ENCODE measurements around the gene TBC1D16. TPM values are rescaled to one million over a fixed set of nuclear protein-coding genes. Genes with fewer than 3 reads are reported as not detected.

Gene TBC1D16
- total RNA-seq, 1 experiment from 2014 or later: 85.8 TPM

DNA sequence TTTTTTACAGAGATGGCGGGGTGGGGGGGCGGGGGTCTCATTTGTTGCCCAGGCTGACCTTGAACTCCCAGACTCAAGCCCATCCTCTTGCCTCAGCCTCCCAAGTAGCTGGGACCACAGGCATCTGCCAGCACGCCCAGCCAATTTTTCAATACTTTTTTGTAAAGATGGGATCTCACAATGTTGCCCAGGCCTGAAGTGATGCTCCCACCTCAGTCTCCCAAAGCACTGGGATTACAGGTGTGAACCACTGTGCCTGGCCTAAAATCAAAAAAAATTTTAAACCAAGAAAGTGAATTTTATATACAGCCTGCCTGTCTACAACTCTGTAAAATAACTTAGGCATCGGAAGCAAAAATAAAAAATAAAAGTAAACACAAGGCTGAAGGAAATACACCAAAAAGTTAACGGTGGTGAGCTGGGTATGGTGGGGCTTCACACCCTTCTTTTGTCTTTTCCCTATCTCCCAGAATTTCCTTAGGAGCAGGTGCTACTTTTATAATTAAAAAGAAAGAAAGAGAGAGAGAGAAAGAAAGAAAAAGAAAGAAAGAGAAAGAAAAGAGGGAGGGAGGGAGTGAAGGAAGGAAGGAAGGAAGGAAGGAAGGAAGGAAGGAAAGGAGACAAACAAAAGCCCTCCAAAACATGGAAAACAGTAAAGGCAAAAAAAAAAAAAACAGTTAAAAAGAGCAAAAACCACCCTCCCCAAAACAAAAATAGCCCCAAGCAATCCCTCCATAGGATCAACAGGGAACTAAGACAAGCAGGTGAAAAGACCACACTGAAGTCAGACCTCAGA lies 51.4 kb downstream of the TBC1D16 start:
- Histone ChIP-seq H3K23me2 (ENCODE audit: insufficient read length, low read depth, low read length, poor library complexity, severe bottlenecking) (no peaks in the 10 kb centered on the region), H4K5ac (ENCODE audit: insufficient read length, low read depth, low read length) (no peak overlapping the region), H3K4me2 (ENCODE audit: insufficient read depth, insufficient read length, low read length) (no peak overlapping the region), H3K9ac (ENCODE audit: extremely low read depth, insufficient read length, low read length) (no peak overlapping the region), H2BK120ac (ENCODE audit: low read depth, low read length, poor library complexity, severe bottlenecking) (no peak overlapping the region), H3K9me3 (ENCODE audit: control insufficient read depth, low read depth, low read length) (no peaks in the 10 kb centered on the region), H3K4me1 (ENCODE audit: insufficient read depth, low read length) (peaks cover 3% of the 10 kb centered on the region; the same call in 1 of the 2 replicates), H2BK20ac (ENCODE audit: low read depth, low read length, poor library complexity, severe bottlenecking) (no peak overlapping the region), H2AK5ac (ENCODE audit: insufficient read length, low read length) (no peak overlapping the region), H3K27me3 (ENCODE audit: insufficient read depth, low read length) (no peaks in the 10 kb centered on the region), H3K18ac (ENCODE audit: insufficient read length, low read depth, low read length) (no peak overlapping the region), H3K23ac (ENCODE audit: insufficient read length, low read depth, low read length) (no peak overlapping the region), H2BK5ac (ENCODE audit: insufficient read length, low read length) (no peak overlapping the region), H3K79me1 (ENCODE audit: insufficient read depth, low read depth, low read length, poor library complexity, severe bottlenecking) (peaks cover 9% of the 10 kb centered on the region), H4K91ac (ENCODE audit: insufficient read length, low read depth, low read length) (no peak overlapping the region), H4K20me1 (ENCODE audit: control insufficient read depth, insufficient read depth, insufficient read length) (no peaks in the 10 kb centered on the region), H3K79me2 (ENCODE audit: insufficient read depth, low read length) (peaks cover 2% of the 10 kb centered on the region; the same call in 1 of the 2 replicates), H2BK12ac (ENCODE audit: insufficient read length, low read depth, low read length) (no peak overlapping the region), H3K4ac (ENCODE audit: low read depth, low read length) (no peak overlapping the region), H3K56ac (ENCODE audit: insufficient read length, low read depth, low read length) (no peak overlapping the region), H4K8ac (replicated peaks; ENCODE audit: insufficient read length, low read depth, low read length) (no peak overlapping the region), H2AFZ (ENCODE audit: low read length) (no peak overlapping the region), H3K27ac (ENCODE audit: insufficient read length, low read depth, low read length) (no peak overlapping the region), H3K14ac (ENCODE audit: insufficient read depth, low read length) (no peak overlapping the region), H3T11ph (ENCODE audit: low read length) (no peak overlapping the region), H2BK15ac (ENCODE audit: low read depth, low read length) (no peak overlapping the region)
- H3K4me3 Mint-ChIP-seq: no peak overlapping the region
- no CpG with 5 or more reads among the region's 5 CpGs for WGBS (ENCODE audit: extremely low coverage, insufficient read length, low lambda C conversion rate)
- no peak for DNase-seq
- peaks cover 24 to 43% of the 10 kb centered on the region in 2 experiments for H3K4me1 Mint-ChIP-seq
- H3K27me3 Mint-ChIP-seq (ENCODE audit: low read depth): peaks cover 1% of the 10 kb centered on the region; the same call in 1 of the 2 replicates
- TF ChIP-seq CTCF (conservative IDR thresholded peaks at IDR 0.05): no peak
- no peaks in the 10 kb centered on the region for H3K9me3 Mint-ChIP-seq
- 0 out of 7 replicates have a peak overlapping the region, but pooled peaks of 1 of the 3 experiments have one; percentile 55 for H3K27ac Mint-ChIP-seq
- H3K36me3 Mint-ChIP-seq (ENCODE audit: insufficient read depth in 1 of 3, low read depth in 3 of 3): peaks cover 0 to 1% (median 0%) of the 10 kb centered on the region in 3 experiments; a peak in 3 of 7 replicates
